Measurements from ENCODE around the gene EHBP1.

DNA sequence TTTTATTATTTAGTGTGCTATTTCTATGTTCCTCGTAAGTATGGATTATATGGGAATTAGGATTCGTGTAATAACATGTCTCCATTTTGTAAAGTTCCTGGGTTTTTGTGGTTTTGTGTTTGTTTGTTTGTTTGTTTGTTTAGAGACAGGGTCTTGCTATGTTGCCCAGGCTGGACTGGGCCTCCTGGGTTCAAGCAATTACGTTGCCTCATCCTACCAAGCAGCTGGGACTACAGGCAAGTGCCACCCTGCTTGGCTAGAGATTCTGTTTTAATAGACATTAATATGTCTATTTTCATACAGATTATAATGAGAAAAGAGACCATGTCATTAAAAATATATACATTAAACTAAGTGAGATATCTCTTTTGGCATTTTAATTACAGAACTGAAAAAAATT, 309.9 kb downstream of the EHBP1 start:
- TF ChIP-seq, protein P1, sequence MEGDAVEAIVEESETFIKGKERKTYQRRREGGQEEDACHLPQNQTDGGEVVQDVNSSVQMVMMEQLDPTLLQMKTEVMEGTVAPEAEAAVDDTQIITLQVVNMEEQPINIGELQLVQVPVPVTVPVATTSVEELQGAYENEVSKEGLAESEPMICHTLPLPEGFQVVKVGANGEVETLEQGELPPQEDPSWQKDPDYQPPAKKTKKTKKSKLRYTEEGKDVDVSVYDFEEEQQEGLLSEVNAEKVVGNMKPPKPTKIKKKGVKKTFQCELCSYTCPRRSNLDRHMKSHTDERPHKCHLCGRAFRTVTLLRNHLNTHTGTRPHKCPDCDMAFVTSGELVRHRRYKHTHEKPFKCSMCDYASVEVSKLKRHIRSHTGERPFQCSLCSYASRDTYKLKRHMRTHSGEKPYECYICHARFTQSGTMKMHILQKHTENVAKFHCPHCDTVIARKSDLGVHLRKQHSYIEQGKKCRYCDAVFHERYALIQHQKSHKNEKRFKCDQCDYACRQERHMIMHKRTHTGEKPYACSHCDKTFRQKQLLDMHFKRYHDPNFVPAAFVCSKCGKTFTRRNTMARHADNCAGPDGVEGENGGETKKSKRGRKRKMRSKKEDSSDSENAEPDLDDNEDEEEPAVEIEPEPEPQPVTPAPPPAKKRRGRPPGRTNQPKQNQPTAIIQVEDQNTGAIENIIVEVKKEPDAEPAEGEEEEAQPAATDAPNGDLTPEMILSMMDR (conservative IDR thresholded peaks at IDR 0.05; ENCODE audit: low read depth in 2 of 2): no peak
- TF ChIP-seq EZH2 (IDR thresholded peaks at IDR 0.05; ENCODE audit: low read depth, unreplicated experiment) (no peak), POLR2AphosphoS5 (IDR thresholded peaks at IDR 0.05; ENCODE audit: low read depth) (no peak), ZNF331 (CRISPR knock-in tag; IDR thresholded peaks at IDR 0.05; ENCODE audit: low read depth) (no peak), EZH2phosphoT487 (IDR thresholded peaks at IDR 0.05; ENCODE audit: unreplicated experiment) (no peak), ZNF114 (CRISPR knock-in tag; IDR thresholded peaks at IDR 0.05) (no peak), JUNB (IDR thresholded peaks at IDR 0.05; ENCODE audit: unreplicated experiment) (no peak), CREB1 (CRISPR knock-in tag; IDR thresholded peaks at IDR 0.05; ENCODE audit: low read depth) (no peak), NANOG (IDR thresholded peaks at IDR 0.05; ENCODE audit: borderline replicate concordance) (no peak)
- TF ChIP-seq, protein P2, sequence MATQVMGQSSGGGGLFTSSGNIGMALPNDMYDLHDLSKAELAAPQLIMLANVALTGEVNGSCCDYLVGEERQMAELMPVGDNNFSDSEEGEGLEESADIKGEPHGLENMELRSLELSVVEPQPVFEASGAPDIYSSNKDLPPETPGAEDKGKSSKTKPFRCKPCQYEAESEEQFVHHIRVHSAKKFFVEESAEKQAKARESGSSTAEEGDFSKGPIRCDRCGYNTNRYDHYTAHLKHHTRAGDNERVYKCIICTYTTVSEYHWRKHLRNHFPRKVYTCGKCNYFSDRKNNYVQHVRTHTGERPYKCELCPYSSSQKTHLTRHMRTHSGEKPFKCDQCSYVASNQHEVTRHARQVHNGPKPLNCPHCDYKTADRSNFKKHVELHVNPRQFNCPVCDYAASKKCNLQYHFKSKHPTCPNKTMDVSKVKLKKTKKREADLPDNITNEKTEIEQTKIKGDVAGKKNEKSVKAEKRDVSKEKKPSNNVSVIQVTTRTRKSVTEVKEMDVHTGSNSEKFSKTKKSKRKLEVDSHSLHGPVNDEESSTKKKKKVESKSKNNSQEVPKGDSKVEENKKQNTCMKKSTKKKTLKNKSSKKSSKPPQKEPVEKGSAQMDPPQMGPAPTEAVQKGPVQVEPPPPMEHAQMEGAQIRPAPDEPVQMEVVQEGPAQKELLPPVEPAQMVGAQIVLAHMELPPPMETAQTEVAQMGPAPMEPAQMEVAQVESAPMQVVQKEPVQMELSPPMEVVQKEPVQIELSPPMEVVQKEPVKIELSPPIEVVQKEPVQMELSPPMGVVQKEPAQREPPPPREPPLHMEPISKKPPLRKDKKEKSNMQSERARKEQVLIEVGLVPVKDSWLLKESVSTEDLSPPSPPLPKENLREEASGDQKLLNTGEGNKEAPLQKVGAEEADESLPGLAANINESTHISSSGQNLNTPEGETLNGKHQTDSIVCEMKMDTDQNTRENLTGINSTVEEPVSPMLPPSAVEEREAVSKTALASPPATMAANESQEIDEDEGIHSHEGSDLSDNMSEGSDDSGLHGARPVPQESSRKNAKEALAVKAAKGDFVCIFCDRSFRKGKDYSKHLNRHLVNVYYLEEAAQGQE (IDR thresholded peaks at IDR 0.05; ENCODE audit: unreplicated experiment): no peak

Measured in GM23338 (cell line).